Heart left ventricle (tissue), 16 donors: ENCODE results near the gene RAP1GAP. TPM values are rescaled to one million over a fixed set of nuclear protein-coding genes. Genes with fewer than 3 reads are reported as not detected.

ENCODE experiments used
- ATAC-seq, 4 donors: fragments of 200-7000 bp; cut with Tn5 transposase; one replicate each; pipeline ENCODE4 v1.9.1; 2020 to 2022; ENCODE audit warnings: moderate library complexity in 4 of 4, mild to moderate bottlenecking in 3 of 4, moderate number of reproducible peaks in 1 of 4
- DNase-seq, 5 donors: peaks; one replicate each; pipeline ENCODE4 v3.0.0-alpha.2; 2020
- H3K27ac ChIP-seq, 12 donors: fragments of 200-600 bp; sonication (generic) in 4 of 12; one replicate each; pipeline versions ENCODE4 v1.5.0 to v1.8.0; 2016 to 2022; ENCODE audit warnings: mild to moderate bottlenecking in 2 of 12
- H3K27me3 ChIP-seq, 9 donors: fragments of 200-600 bp; sonication (generic) in 2 of 9; one replicate each; pipeline versions ENCODE4 v1.5.1 to v1.8.0; 2016 to 2022; ENCODE audit warnings: mild to moderate bottlenecking in 3 of 9
- H3K36me3 ChIP-seq, 9 donors: fragments of 200-600 bp; sonication (generic) in 2 of 9; one replicate each; pipeline versions ENCODE4 v1.5.0 to v1.8.0; 2018 to 2022; ENCODE audit warnings: mild to moderate bottlenecking in 2 of 9
- H3K4me1 ChIP-seq, 12 donors: fragments of 200-600 bp; sonication (generic) in 4 of 12; one replicate each; pipeline versions ENCODE4 v1.5.0 to v1.8.0; 2016 to 2022; ENCODE audit warnings: mild to moderate bottlenecking in 3 of 12
- H3K4me3 ChIP-seq, 12 donors: fragments of 200-600 bp; sonication (generic) in 4 of 12; one replicate each; pipeline versions ENCODE4 v1.5.0 to v1.8.0; 2017 to 2022; ENCODE audit warnings: mild to moderate bottlenecking in 9 of 12, moderate library complexity in 4 of 12
- H3K9me3 ChIP-seq, 12 donors: fragments of 200-600 bp; sonication (generic) in 4 of 12; one replicate each; pipeline versions ENCODE4 v1.5.0 to v1.8.0; 2016 to 2022; ENCODE audit warnings: mild to moderate bottlenecking in 1 of 12
- CTCF ChIP-seq, 12 donors: fragments of 200-600 bp; sonication (generic) in 4 of 12; IDR thresholded peaks; one replicate each; pipeline versions ENCODE4 v1.5.0 to v1.8.0; 2018 to 2022; ENCODE audit warnings: antibody characterized with exemption in 12 of 12, mild to moderate bottlenecking in 5 of 12
- POLR2A ChIP-seq, 2 donors: fragments of 450-650 bp; IDR thresholded peaks; one replicate each; pipeline ENCODE4 v1.6.1; 2017; ENCODE audit warnings: antibody characterized with exemption in 2 of 2, mild to moderate bottlenecking in 2 of 2, moderate library complexity in 2 of 2
- WGBS, 4 donors: extraction: QIAGEN DNeasy Blood & Tissue Kit in 2 of 4; methylation state at CpG; one replicate each; pipeline versions ENCODE4 v1.1.5 to v1.1.7; 2013 to 2018; 5-methylcytosine and 5-hydroxymethylcytosine counted together
- intact Hi-C, 10 donors: fragments of 100-400 bp; cut with DNase I; formaldehyde crosslinking; loops; one replicate each; pipeline versions ENCODE4 v1.11.1 to v1.14.2; 2022
- polyA plus RNA-seq, 2 donors: library from polyadenylated mRNA; stranded (reverse); fragments of 200-250 nt; gene quantifications; one replicate each; pipeline ENCODE4 v1.2.3, GENCODE V29; 2013
- total RNA-seq, 9 donors: library from RNA; depleted of rRNA in 2 of 9; stranded (reverse); fragments of >200 nt in 2 of 9; fragmentation: NEBNext Ultra II Directional in 3 of 9; extraction: Animal tissue kit (Norgen Biotek cat#: 25700) in 3 of 9; gene quantifications; one replicate each; pipeline versions ENCODE4 v1.1.0 to v1.2.4, GENCODE V29; 2016 to 2023
- donor health status: ischemic (EF 13 %, LVEDD 7.1; RV severe dilation, severe dysfunction).
- donor health status: healthy with polysubstance abuse.
- donor health status: DM: no; HTN: yes; CAD: no.
- donor health status: DM: no; HTN: no; CAD: no.
- donor health status: ischemic (EF 25% LVEDD 6.9; RV normal size, moderate dysfunction).
- donor health status: ischemic (EF 25% LVEDD 5.7; RV mildly dilated, moderate dysfunction).
- donor health status: healthy.
- donor health status: DM: yes; HTN: yes; CAD: no.
- donor health status: ischemic (EF 35%, LVEDD 5.7; RV mildly dilated, moderate dysfunction).
- donor health status: nonischemic (EF 11% LVEDD 7.7; RV severe dilation, severe dysfunction).
- donor health status: DM: yes; HTN: yes; CAD: no.
- donor health status: PGD.
- donor health status: ischemic (EF 29% LVEDD 5.4; RV normal size, mild dysfunction).
- donor health status: nonischemic (EF 23%, LVEDD 6.1; RV moderate dilation, normal function).

RAP1GAP gene
- total and polyA plus RNA-seq, 11 donors = 0.75 to 8.0 (median 3.8) TPM

- no peak for ATAC-seq
- H3K27ac ChIP-seq = no peak overlapping the region
- no peaks in the 10 kb centered on the region for H3K36me3 ChIP-seq
- H3K9me3 ChIP-seq = no peaks in the 10 kb centered on the region
- H3K4me3 ChIP-seq = no peak overlapping the region
- peaks cover 0 to 17% (median 10%) of the 10 kb centered on the region in 12 donors for H3K4me1 ChIP-seq
- 55 to 66% (median 61%) methylated on average over 3 of the region's 3 CpGs for WGBS, 4 donors
- intact Hi-C loops = loop anchor here in 2 of 10 donors (5.0 to 10.0 kb wide), 2 partner anchors 78 to 325 kb away; no protein-coding TSS in a partner anchor
- no peak for DNase-seq
- H3K27me3 ChIP-seq = peaks cover 0 to 7% (median 0%) of the 10 kb centered on the region in 9 donors
- TF ChIP-seq POLR2A (IDR thresholded peaks at IDR 0.05) (no peak), CTCF (IDR thresholded peaks at IDR 0.05) (no peak)
Observed at GRCh38 chr1:21579791-21580190, 89.4 kb downstream of the RAP1GAP start.

- Histone ChIP-seq H3K4me1 (peaks cover 0 to 27% (median 21%) of the 10 kb centered on the region in 12 donors), H3K4me3 (no peak overlapping the region), H3K36me3 (no peaks in the 10 kb centered on the region), H3K9me3 (no peaks in the 10 kb centered on the region), H3K27me3 (peaks cover 0 to 4% (median 0%) of the 10 kb centered on the region in 9 donors), H3K27ac (no peak overlapping the region)
- no peak for ATAC-seq
- WGBS, 4 donors = 89 to 96% (median 91%) methylated on average over 9 of the region's 9 CpGs
- intact Hi-C loops = loop anchor here in 2 of 10 donors (5.0 to 10.0 kb wide), 2 partner anchors 79 to 323 kb away; no protein-coding TSS in a partner anchor
- DNase-seq = peak in 1 of 5 donors; percentile 21
- TF ChIP-seq POLR2A (IDR thresholded peaks at IDR 0.05) (no peak), CTCF (IDR thresholded peaks at IDR 0.05) (no peak)
Observed at GRCh38 chr1:21577933-21578332, 91.2 kb downstream of the RAP1GAP start.

- 88 to 96% (median 92%) methylated on average over 16 to 26 of the region's 26 CpGs for WGBS, 4 donors
Observed at GRCh38 chr1:21577324-21577723, 91.8 kb downstream of the RAP1GAP start.

GRCh38 chr1:21576798-21577187 lies 92.4 kb downstream of the RAP1GAP start:
- peaks cover 0 to 27% (median 21%) of the 10 kb centered on the region in 12 donors for H3K4me1 ChIP-seq
- peaks cover 0 to 8% (median 0%) of the 10 kb centered on the region in 12 donors for H3K9me3 ChIP-seq
- WGBS, 4 donors = 93 to 96% (median 95%) methylated on average over 5 of the region's 5 CpGs
- peaks cover 0 to 4% (median 0%) of the 10 kb centered on the region in 9 donors for H3K27me3 ChIP-seq
- H3K27ac ChIP-seq = no peak overlapping the region
- no peaks in the 10 kb centered on the region for H3K36me3 ChIP-seq
- ATAC-seq (no peak), DNase-seq (no peak)
- H3K4me3 ChIP-seq = no peak overlapping the region
- intact Hi-C loops = loop anchor here in 2 of 10 donors (5.0 to 10.0 kb wide), 2 partner anchors 81 to 322 kb away; no protein-coding TSS in a partner anchor
- no peak for TF ChIP-seq POLR2A (IDR thresholded peaks at IDR 0.05)
- TF ChIP-seq CTCF (IDR thresholded peaks at IDR 0.05) = no peak

More at GRCh38 chr1:21577324-21577723, 91.8 kb downstream of the RAP1GAP start:
- H3K27me3 ChIP-seq = peaks cover 0 to 4% (median 0%) of the 10 kb centered on the region in 9 donors
- ATAC-seq (no peak), DNase-seq (peak in 1 of 5 donors; percentile 42)
- peaks cover 0 to 3% (median 0%) of the 10 kb centered on the region in 12 donors for H3K9me3 ChIP-seq
- no peak overlapping the region for H3K27ac ChIP-seq
- intact Hi-C loops = loop anchor here in 2 of 10 donors (5.0 to 10.0 kb wide), 2 partner anchors 80 to 323 kb away; no protein-coding TSS in a partner anchor
- peaks cover 0 to 27% (median 21%) of the 10 kb centered on the region in 12 donors for H3K4me1 ChIP-seq
- no peak for TF ChIP-seq POLR2A (IDR thresholded peaks at IDR 0.05)
- H3K36me3 ChIP-seq = no peaks in the 10 kb centered on the region
- H3K4me3 ChIP-seq = no peak overlapping the region
